GM21786 (cell line): ENCODE data around the gene ARHGAP33.
"Not testable (repeated sequence)": the region's sequence is repeated elsewhere in the genome, so short reads cannot be mapped to it uniquely, and the experiment has no call there.

Experiments
- ATAC-seq: cut with Tn5 transposase; IDR thresholded peaks from one replicate; pipeline ENCODE4 v1.9.1; 2021; ENCODE audit not compliant: unreplicated experiment

ARHGAP33 gene

GRCh38 chr19:35830986-35831385 lies 55.6 kb downstream of the ARHGAP33 start:
- ATAC-seq = no peak

DNA sequence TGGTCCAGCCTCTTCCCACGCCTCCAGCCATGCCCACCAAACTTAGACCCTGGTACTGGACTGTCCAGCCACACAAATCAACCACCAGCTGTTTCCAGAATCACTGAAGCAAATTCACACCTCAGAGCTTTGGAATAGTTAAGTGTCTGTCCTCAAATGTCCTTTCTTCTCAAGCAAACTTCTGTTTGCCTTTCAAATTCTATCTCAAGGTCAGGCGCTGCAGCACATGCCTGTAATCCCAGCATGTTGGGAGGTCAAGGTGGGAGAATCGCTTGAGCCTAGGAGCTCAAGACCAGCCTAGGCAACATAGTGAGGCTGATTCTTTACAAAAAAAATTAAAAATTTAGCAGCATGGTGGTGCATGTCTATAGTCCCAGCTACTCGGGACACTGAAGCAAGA lies 56.7 kb downstream of the ARHGAP33 start:
- no peak for ATAC-seq

- no peak for ATAC-seq
These were observed 58.6 kb downstream of the ARHGAP33 start for GRCh38 chr19:35833972-35834371.

- ATAC-seq = not testable (repeated sequence)
These were observed 60.7 kb downstream of the ARHGAP33 start for GRCh38 chr19:35836096-35836495.
